Trophoblast cell (in vitro differentiated cells and primary cell): ENCODE measurements around the gene CFAP97.
A peak's percentile ranks its signal among the peaks of the same experiment; 100 is the strongest.
"Not testable (repeated sequence)": the region's sequence is repeated elsewhere in the genome, so short reads cannot be mapped to it uniquely, and the experiment has no call there.

Experiments
- DNase-seq, 2 donors: peaks; one replicate each; pipeline ENCODE4 v3.0.0-alpha.2; 2016
- H2AFZ ChIP-seq: 2 replicates; pipeline ENCODE4 v1.6.1; 2013; ENCODE audit warnings: low read length, moderate library complexity, mild to moderate bottlenecking; ENCODE audit not compliant: insufficient read depth, poor library complexity
- H2AK5ac ChIP-seq: 2 replicates; pipeline ENCODE4 v1.6.1; 2013; ENCODE audit warnings: mild to moderate bottlenecking, low read length
- H2BK120ac ChIP-seq: 2 replicates; pipeline ENCODE4 v1.6.1; 2013; ENCODE audit warnings: low read length, mild to moderate bottlenecking, moderate library complexity; ENCODE audit not compliant: insufficient read depth, poor library complexity
- H2BK12ac ChIP-seq: 2 replicates; pipeline ENCODE4 v1.6.1; 2013; ENCODE audit warnings: mild to moderate bottlenecking, low read length, moderate library complexity
- H2BK5ac ChIP-seq: 2 replicates; pipeline ENCODE4 v1.6.1; 2013; ENCODE audit warnings: low read length, low read depth, moderate library complexity, mild to moderate bottlenecking; ENCODE audit not compliant: poor library complexity
- H3K14ac ChIP-seq: 2 replicates; pipeline ENCODE4 v1.6.1; 2013; ENCODE audit warnings: mild to moderate bottlenecking, low read length
- H3K18ac ChIP-seq: 2 replicates; pipeline ENCODE4 v1.6.1; 2013; ENCODE audit warnings: mild to moderate bottlenecking, low read length
- H3K23ac ChIP-seq: 2 replicates; pipeline ENCODE4 v1.6.1; 2013; ENCODE audit warnings: low read length
- H3K27ac ChIP-seq: 2 replicates; pipeline ENCODE4 v1.5.1; 2013; ENCODE audit warnings: low read depth, mild to moderate bottlenecking, inconsistent platforms, low read length, moderate library complexity
- H3K27me3 ChIP-seq: 2 replicates; pipeline ENCODE4 v1.6.1; 2013; ENCODE audit warnings: inconsistent platforms, mild to moderate bottlenecking, low read length, moderate library complexity; ENCODE audit not compliant: insufficient read depth
- H3K36me3 ChIP-seq, 2 experiments: 1 replicate in 1 of 2; 2 replicates in 1 of 2; pipeline ENCODE4 v1.6.1; 2013; ENCODE audit warnings: low read length in 2 of 2, mild to moderate bottlenecking in 2 of 2, moderate library complexity in 1 of 2; ENCODE audit not compliant: insufficient read depth in 2 of 2, control insufficient read depth in 1 of 2
- H3K4ac ChIP-seq: 2 replicates; pipeline ENCODE4 v1.6.1; 2013; ENCODE audit warnings: low read depth, mild to moderate bottlenecking, low read length, moderate library complexity
- H3K4me1 ChIP-seq, 2 experiments: 1 replicate in 1 of 2; 2 replicates in 1 of 2; pipeline ENCODE4 v1.6.1; 2013; ENCODE audit warnings: low read length in 2 of 2, mild to moderate bottlenecking in 2 of 2, moderate library complexity in 1 of 2; ENCODE audit not compliant: insufficient read depth in 2 of 2, control insufficient read depth in 1 of 2
- H3K4me2 ChIP-seq: 2 replicates; pipeline ENCODE4 v1.6.1; 2013; ENCODE audit warnings: inconsistent platforms, mild to moderate bottlenecking, low read length, moderate library complexity
- H3K4me3 ChIP-seq: 2 replicates; pipeline ENCODE4 v1.5.1; 2013; ENCODE audit warnings: mild to moderate bottlenecking, low read depth, low read length, inconsistent platforms
- H3K79me1 ChIP-seq: one replicate; pipeline ENCODE4 v1.6.1; 2013; ENCODE audit warnings: low read length
- H3K79me2 ChIP-seq: 2 replicates; pipeline ENCODE4 v1.6.1; 2013; ENCODE audit warnings: low read length, mild to moderate bottlenecking; ENCODE audit not compliant: control insufficient read depth, insufficient read depth, poor library complexity
- H3K9ac ChIP-seq: 2 replicates; pipeline ENCODE4 v1.6.1; 2013; ENCODE audit warnings: mild to moderate bottlenecking, low read length
- H3K9me3 ChIP-seq: 2 replicates; pipeline ENCODE4 v1.6.1; 2013; ENCODE audit warnings: low read depth, mild to moderate bottlenecking, control low read depth, inconsistent platforms, low read length; ENCODE audit not compliant: insufficient read depth
- H4K12ac ChIP-seq: 2 replicates; pipeline ENCODE4 v1.6.1; 2013; ENCODE audit warnings: low read depth, mild to moderate bottlenecking, low read length, moderate library complexity
- H4K8ac ChIP-seq: 2 replicates; pipeline ENCODE4 v1.6.1; 2013; ENCODE audit warnings: low read depth, mild to moderate bottlenecking, low read length, moderate library complexity
- H4K91ac ChIP-seq: one replicate; pipeline ENCODE4 v1.6.1; 2013; ENCODE audit warnings: low read depth, mild to moderate bottlenecking, low read length, moderate library complexity
- WGBS: extraction: QIAGEN DNeasy Blood & Tissue Kit; methylation state at CpG from one replicate; pipeline ENCODE4 v1.1.7; 2013; ENCODE audit warnings: missing lambda C conversion rate; ENCODE audit not compliant: insufficient read length, insufficient coverage; ENCODE audit errors: extremely low coverage; 5-methylcytosine and 5-hydroxymethylcytosine counted together

The CFAP97 gene

DNA sequence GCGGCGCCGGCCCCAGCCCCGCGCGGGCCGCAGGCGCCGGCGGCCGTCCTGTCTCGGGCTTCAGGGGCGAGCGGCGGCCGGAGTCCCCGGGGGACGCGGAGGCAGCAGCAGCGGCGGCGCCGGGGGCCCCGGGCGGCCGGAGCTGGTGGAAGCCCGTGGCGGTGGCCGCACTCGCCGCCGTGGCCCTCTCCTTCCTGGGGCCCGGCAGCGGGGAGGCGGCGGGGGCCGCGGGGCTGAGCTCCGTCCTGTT lies 6.0 kb upstream of the CFAP97 start:
- H3K23ac ChIP-seq, H3K79me2 ChIP-seq, H3K36me3 ChIP-seq, DNase-seq, H3K27me3 ChIP-seq, H3K4me1 ChIP-seq, H3K9me3 ChIP-seq, H3K79me1 ChIP-seq, H2AK5ac ChIP-seq: not testable (repeated sequence)
- H4K8ac ChIP-seq, result peak overlapping the region; percentile 62
- peak overlapping the region; percentile 99 for H3K4me2 ChIP-seq
- peak overlapping the region; percentile 52 for H3K4ac ChIP-seq
- H3K14ac ChIP-seq, result peak overlapping the region; percentile 81
- H2BK120ac ChIP-seq, result peak overlapping the region; percentile 80
- H4K12ac ChIP-seq, result peak overlapping the region; percentile 55
- H3K18ac ChIP-seq, result peak overlapping the region; percentile 91
- H2BK5ac ChIP-seq, result peak overlapping the region; percentile 68
- peak overlapping the region; percentile 54 for H3K9ac ChIP-seq
- peak overlapping the region; percentile 88 for H2AFZ ChIP-seq
- peak overlapping the region; percentile 65 for H2BK12ac ChIP-seq
- WGBS, result no CpG with 5 or more reads among the region's 39 CpGs
- H3K4me3 ChIP-seq, result peak overlapping the region; percentile 80
- peak overlapping the region; percentile 78 for H4K91ac ChIP-seq
- peak overlapping the region; percentile 51 for H3K27ac ChIP-seq

DNA sequence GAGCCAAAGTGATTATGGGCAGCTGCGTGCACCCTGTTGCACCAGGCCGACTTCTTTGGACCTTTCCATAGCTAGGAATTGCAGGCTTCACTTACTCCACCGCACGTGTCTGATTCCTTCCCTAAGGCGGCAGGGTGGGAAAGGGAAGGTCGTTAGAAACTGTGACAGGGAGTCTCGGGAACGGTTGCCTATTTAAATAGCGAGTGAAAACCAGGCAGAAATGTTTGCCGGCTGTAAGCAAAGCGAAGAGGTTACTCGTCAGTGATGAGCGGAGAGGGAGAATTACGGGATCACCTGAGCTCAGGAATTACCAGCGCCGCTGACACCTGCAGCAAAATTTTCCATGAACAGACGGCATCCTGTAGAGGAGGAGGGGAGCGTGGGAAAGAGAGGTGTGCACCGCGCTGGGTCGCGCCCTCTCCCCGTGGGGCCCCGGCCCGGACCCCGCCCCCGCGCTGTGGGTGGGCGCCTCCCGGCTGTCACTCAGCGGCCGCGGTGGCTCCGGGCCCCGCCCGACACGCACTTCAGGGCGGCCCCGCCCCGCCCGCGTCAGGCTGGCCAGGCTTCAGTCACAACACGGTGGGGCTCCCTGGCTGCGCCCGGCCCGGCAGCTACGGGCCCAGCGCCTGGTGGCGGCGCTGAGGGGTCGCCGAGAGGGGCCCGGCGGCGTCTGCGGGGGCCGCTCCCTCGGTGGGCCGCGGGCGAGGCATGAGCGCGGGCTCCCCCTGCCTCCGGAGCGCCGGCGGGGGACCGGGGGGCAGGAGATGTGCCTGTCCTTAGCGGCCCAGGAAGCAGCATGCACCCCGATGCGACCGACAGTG lies 5.4 kb upstream of the CFAP97 start, which contains the start of gene SNX25:
Gene SNX25, plus strand, starts transcription at position 568 of the 821 bp plus-strand sequence. Its CDS starts 229 bp downstream, at position 797.
- Histone ChIP-seq H3K4me1 (peaks cover 3 to 5% of the 10 kb centered on the region in 2 experiments), H3K27me3 (no peaks in the 10 kb centered on the region), H3K14ac (peak within 1 kb of the TSS; percentile 81), H2AFZ (peak within 1 kb of the TSS; percentile 88), H4K8ac (peak within 1 kb of the TSS; percentile 62), H4K12ac (peak within 1 kb of the TSS; percentile 55), H3K18ac (peak within 1 kb of the TSS; percentile 91), H2BK120ac (peak within 1 kb of the TSS; percentile 80), H2BK12ac (peak within 1 kb of the TSS; percentile 65), H3K4me3 (peak within 1 kb of the TSS; percentile 80), H3K23ac (no peak within 1 kb of the TSS), H2BK5ac (peak within 1 kb of the TSS; percentile 68), H4K91ac (peak within 1 kb of the TSS; percentile 78), H3K4ac (peak within 1 kb of the TSS; percentile 65), H3K27ac (peak within 1 kb of the TSS; percentile 51), H2AK5ac (no peak within 1 kb of the TSS), H3K79me2 (peaks cover 8% of the 10 kb centered on the region), H3K36me3 (no peaks in the 10 kb centered on the region), H3K79me1 (peaks cover 6% of the 10 kb centered on the region), H3K9ac (peak within 1 kb of the TSS; percentile 54), H3K4me2 (peak within 1 kb of the TSS; percentile 99), H3K9me3 (no peaks in the 10 kb centered on the region)
- WGBS, result no CpG with 5 or more reads among the region's 72 CpGs
- peak; percentile 88 for DNase-seq

DNA sequence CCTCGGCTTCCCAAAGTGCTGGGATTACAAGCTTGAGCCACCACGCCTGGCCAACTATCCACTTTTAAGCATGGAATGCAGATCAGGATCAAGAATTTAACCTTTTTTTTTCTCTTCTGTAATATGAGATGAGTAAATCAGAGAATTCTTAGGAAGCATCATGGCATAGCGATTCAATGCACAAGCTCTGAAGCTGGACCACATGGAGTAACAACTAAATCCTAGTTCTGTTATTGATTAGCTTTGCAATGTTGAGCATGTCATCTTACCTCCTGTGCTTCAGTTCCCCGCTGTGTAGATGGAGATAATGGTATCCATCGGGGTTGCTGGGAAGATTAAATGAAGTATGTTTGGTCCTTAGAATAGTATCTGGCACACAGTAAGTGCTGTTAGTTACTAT lies 3.7 kb upstream of the CFAP97 start:
- peaks cover 3 to 11% of the 10 kb centered on the region in 2 experiments for H3K4me1 ChIP-seq
- no peak overlapping the region for H3K14ac ChIP-seq
- no peak overlapping the region for H2BK120ac ChIP-seq
- H2AFZ ChIP-seq, result no peak overlapping the region
- no peak overlapping the region for H2AK5ac ChIP-seq
- H3K27ac ChIP-seq, result no peak overlapping the region
- H2BK12ac ChIP-seq, result no peak overlapping the region
- H2BK5ac ChIP-seq, result no peak overlapping the region
- no CpG with 5 or more reads among the region's 5 CpGs for WGBS
- no peaks in the 10 kb centered on the region for H3K9me3 ChIP-seq
- H4K91ac ChIP-seq, result no peak overlapping the region
- H4K8ac ChIP-seq, result no peak overlapping the region
- no peaks in the 10 kb centered on the region for H3K27me3 ChIP-seq
- no peaks in the 10 kb centered on the region for H3K36me3 ChIP-seq
- H4K12ac ChIP-seq, result no peak overlapping the region
- H3K4ac ChIP-seq, result no peak overlapping the region
- peaks cover 15% of the 10 kb centered on the region for H3K79me1 ChIP-seq
- H3K79me2 ChIP-seq, result peaks cover 15% of the 10 kb centered on the region
- H3K4me3 ChIP-seq, result no peak overlapping the region
- H3K18ac ChIP-seq, result no peak overlapping the region
- H3K23ac ChIP-seq, result no peak overlapping the region
- H3K4me2 ChIP-seq, result no peak overlapping the region
- H3K9ac ChIP-seq, result no peak overlapping the region
- DNase-seq, result no peak

DNA sequence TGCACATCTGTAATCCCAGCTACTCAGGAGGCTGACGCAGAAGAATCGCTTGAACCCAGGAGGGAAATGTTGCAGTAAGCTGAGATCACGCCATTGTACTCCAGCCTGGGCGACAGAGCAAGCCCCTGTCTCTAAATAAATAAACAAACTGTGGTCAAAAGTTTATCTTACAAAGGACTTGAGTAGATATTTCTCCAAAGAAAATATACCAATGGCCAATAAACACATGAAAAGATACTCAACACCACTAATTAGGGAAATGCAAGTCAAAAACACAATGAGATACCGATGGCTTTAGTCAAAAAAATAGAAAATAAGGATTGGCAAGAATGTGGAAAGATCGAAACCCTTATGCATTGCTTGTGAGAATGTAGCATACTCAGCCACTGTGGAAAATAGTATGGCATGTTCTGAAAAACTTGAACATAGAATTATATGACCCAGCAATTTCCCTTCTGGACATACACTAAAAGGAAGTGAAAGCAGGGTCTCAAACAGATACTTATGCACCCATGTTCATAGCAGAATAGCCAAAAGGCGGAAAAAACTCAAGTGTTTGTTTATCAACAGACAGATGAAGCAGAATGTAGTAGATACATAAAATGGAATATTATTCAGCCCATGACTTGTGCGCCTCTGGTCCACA lies 2.0 kb upstream of the CFAP97 start:
- Histone ChIP-seq H4K8ac (no peak overlapping the region), H3K18ac (no peak overlapping the region), H4K91ac (no peak overlapping the region), H3K9ac (no peak overlapping the region), H3K27me3 (no peaks in the 10 kb centered on the region), H2AFZ (no peak overlapping the region), H3K4me3 (no peak overlapping the region), H3K79me2 (peaks cover 15% of the 10 kb centered on the region), H3K9me3 (no peaks in the 10 kb centered on the region), H3K14ac (no peak overlapping the region), H3K36me3 (no peaks in the 10 kb centered on the region), H3K4me2 (no peak overlapping the region), H3K4ac (no peak overlapping the region), H2BK5ac (no peak overlapping the region), H3K79me1 (peaks cover 19% of the 10 kb centered on the region), H2BK12ac (no peak overlapping the region), H3K27ac (no peak overlapping the region), H3K4me1 (peaks cover 8 to 11% of the 10 kb centered on the region in 2 experiments), H2AK5ac (no peak overlapping the region), H4K12ac (no peak overlapping the region), H3K23ac (no peak overlapping the region), H2BK120ac (no peak overlapping the region)
- no CpG with 5 or more reads among the region's 8 CpGs for WGBS
- DNase-seq, result no peak
